K562 (cell line): ENCODE measurements around the gene HOXC5. TPM values are rescaled to one million over a fixed set of nuclear protein-coding genes. Genes with fewer than 3 reads are reported as not detected.

Experiments
- CBFA2T3 ChIP-seq: fragments of 450-650 bp; IDR thresholded peaks from 2 replicates; pipeline ENCODE4 v1.6.1; 2017
- ELF1 ChIP-seq: fragments of 200-800 bp; sonication (Bioruptor generic); IDR thresholded peaks from 2 replicates; pipeline ENCODE4 v1.6.1; 2016; ENCODE audit warnings: missing genetic modification characterization, missing compliant biosample characterization
- ELK3 ChIP-seq: fragments of 450-650 bp; formaldehyde crosslinking; IDR thresholded peaks from 2 replicates; pipeline ENCODE4 v1.4.0; 2020; ENCODE audit warnings: mild to moderate bottlenecking
- GTF2B ChIP-seq: IDR thresholded peaks from 2 replicates; pipeline ENCODE4 v1.6.1; 2011; ENCODE audit not compliant: insufficient read length; ENCODE audit errors: extremely low read depth
- HINFP ChIP-seq: fragments of 450-650 bp; conservative IDR thresholded peaks from 2 replicates; pipeline ENCODE4 v1.6.1; 2016; ENCODE audit warnings: missing genetic modification characterization, low read depth, mild to moderate bottlenecking, control low read depth, missing compliant biosample characterization
- KDM2B ChIP-seq: fragments of 250-450 bp; sonication (Bioruptor Pico); IDR thresholded peaks from 2 replicates; pipeline ENCODE4 v1.8.0; 2021; ENCODE audit warnings: mild to moderate bottlenecking, moderate library complexity
- NR4A1 ChIP-seq, 2 experiments: fragments of 250-450 bp in 1 of 2; fragments of 450-650 bp in 1 of 2; sonication (Bioruptor Pico) in 1 of 2; IDR thresholded peaks; 2 replicates each; pipeline versions ENCODE4 v1.4.0 to v1.6.1; 2016 to 2020; ENCODE audit warnings: mild to moderate bottlenecking in 2 of 2, missing compliant biosample characterization in 1 of 2, missing genetic modification characterization in 1 of 2, moderate library complexity in 1 of 2
- PBX2 ChIP-seq, 2 experiments: IDR thresholded peaks in 1 of 2; conservative IDR thresholded peaks in 1 of 2; 2 replicates each; pipeline ENCODE4 v1.6.1; 2016; ENCODE audit warnings: low read depth in 2 of 2, mild to moderate bottlenecking in 1 of 2, missing compliant biosample characterization in 1 of 2, missing genetic modification characterization in 1 of 2, moderate library complexity in 1 of 2
- PHB2 ChIP-seq: fragments of 450-650 bp; IDR thresholded peaks from 2 replicates; pipeline ENCODE4 v1.6.1; 2017; ENCODE audit warnings: low read depth
- POLR2G ChIP-seq: fragments of 200-400 bp; formaldehyde crosslinking; IDR thresholded peaks from 2 replicates; pipeline ENCODE4 v1.6.1; 2017; ENCODE audit warnings: low read depth, mild to moderate bottlenecking, antibody characterized with exemption, low read length, moderate library complexity
- RBM34 ChIP-seq: fragments of 200-400 bp; formaldehyde crosslinking; IDR thresholded peaks from 2 replicates; pipeline ENCODE4 v1.6.1; 2018; ENCODE audit warnings: low read length, borderline replicate concordance; ENCODE audit not compliant: insufficient read depth
- SRSF3 ChIP-seq: fragments of 200-400 bp; formaldehyde crosslinking; IDR thresholded peaks from 2 replicates; pipeline ENCODE4 v1.6.1; 2016; ENCODE audit warnings: mild to moderate bottlenecking, low read length, moderate library complexity; ENCODE audit not compliant: insufficient read depth
- THRA ChIP-seq: fragments of 450-650 bp; IDR thresholded peaks from 2 replicates; pipeline ENCODE4 v1.6.1; 2017; ENCODE audit warnings: mild to moderate bottlenecking, moderate library complexity
- ZBTB49 ChIP-seq: sonication (generic); formaldehyde crosslinking; IDR thresholded peaks from 2 replicates; pipeline ENCODE4 v1.8.0; 2022; ENCODE audit warnings: missing genetic modification reagents, mild to moderate bottlenecking, borderline replicate concordance
- ZKSCAN3 ChIP-seq: fragments of 250-450 bp; sonication (Bioruptor Pico); IDR thresholded peaks from 2 replicates; pipeline ENCODE4 v1.4.0; 2020
- ZNF830 ChIP-seq: fragments of 250-450 bp; sonication (Bioruptor Pico); IDR thresholded peaks from 2 replicates; pipeline ENCODE4 v1.5.0; 2021; ENCODE audit warnings: mild to moderate bottlenecking
- polyA plus RNA-seq, 8 experiments: library from polyadenylated mRNA; depleted of rRNA in 4 of 8; stranded (reverse) in 5 of 8; unstranded in 3 of 8; fragments of >200 nt; fragmentation: Nextera tagmentation in 2 of 8; fragmentation: Illumina TruSeq in 1 of 8; extraction: Ambion mirVana in 2 of 8; extraction: Trizol in 1 of 8; gene quantifications; 2 replicates each; pipeline versions ENCODE4 v1.2.1 to v1.2.3, GENCODE V29; 2011 to 2014; ENCODE audit warnings: inconsistent platforms in 1 of 8, missing spikeins in 1 of 8
- total RNA-seq, 7 experiments: library from RNA; depleted of rRNA in 6 of 7; stranded (reverse); fragments of >200 nt in 6 of 7; fragmentation: Illumina TruSeq in 2 of 7; extraction: Trizol in 2 of 7; gene quantifications; 2 replicates each; pipeline versions ENCODE4 v1.2.1 to v1.2.3, GENCODE V29; 2011 to 2021; ENCODE audit warnings: low replicate concordance in 1 of 7

Gene HOXC5
- total and polyA plus RNA-seq, 9 of the 15 experiments (the other 6 are each of a cell fraction or from before 2014, with no cell fraction given), result 0.10 to 0.44 (median 0.18) TPM; not detected in 4

- TF ChIP-seq THRA, result no peak
- TF ChIP-seq CBFA2T3, result no peak; the same call in 1 of the 2 replicates
- no peak for TF ChIP-seq SRSF3
- no peak for TF ChIP-seq ZNF830
- TF ChIP-seq ELF1 (tag), result no peak
- TF ChIP-seq POLR2G, result peak; percentile 46
- no peak for TF ChIP-seq RBM34
- no peak for TF ChIP-seq ZBTB49 (CRISPR knock-in tag)
- no peak for TF ChIP-seq PHB2
- TF ChIP-seq GTF2B, result no peak
- TF ChIP-seq ZKSCAN3, result no peak
- TF ChIP-seq ELK3 (CRISPR knock-in tag), result no peak
- no peak for TF ChIP-seq NR4A1 (CRISPR knock-in tag; IDR thresholded peaks at IDR 0.05)
- no peak for TF ChIP-seq NR4A1 (tag; IDR thresholded peaks at IDR 0.05)
- no peak for TF ChIP-seq PBX2 (CRISPR knock-in tag; IDR thresholded peaks at IDR 0.05; ENCODE audit: low read depth)
- no peak for TF ChIP-seq PBX2 (tag; conservative IDR thresholded peaks at IDR 0.05; ENCODE audit: low read depth)
- TF ChIP-seq HINFP, result no peak
- no peak; the same call in 1 of the 2 replicates for TF ChIP-seq KDM2B (CRISPR knock-in tag)
Observed at GRCh38 chr12:53994264-53995001, 38.4 kb upstream of the HOXC5 start (continued).
